HG02588 (cell line): ENCODE measurements around the gene MAGI2.
"Not testable (repeated sequence)": the region's sequence is repeated elsewhere in the genome, so short reads cannot be mapped to it uniquely, and the experiment has no call there.

Experiments
- ATAC-seq: cut with Tn5 transposase; IDR thresholded peaks from one replicate; pipeline ENCODE4 v1.9.1; 2021; ENCODE audit warnings: mild to moderate bottlenecking, moderate library complexity; ENCODE audit not compliant: unreplicated experiment

MAGI2 gene

DNA sequence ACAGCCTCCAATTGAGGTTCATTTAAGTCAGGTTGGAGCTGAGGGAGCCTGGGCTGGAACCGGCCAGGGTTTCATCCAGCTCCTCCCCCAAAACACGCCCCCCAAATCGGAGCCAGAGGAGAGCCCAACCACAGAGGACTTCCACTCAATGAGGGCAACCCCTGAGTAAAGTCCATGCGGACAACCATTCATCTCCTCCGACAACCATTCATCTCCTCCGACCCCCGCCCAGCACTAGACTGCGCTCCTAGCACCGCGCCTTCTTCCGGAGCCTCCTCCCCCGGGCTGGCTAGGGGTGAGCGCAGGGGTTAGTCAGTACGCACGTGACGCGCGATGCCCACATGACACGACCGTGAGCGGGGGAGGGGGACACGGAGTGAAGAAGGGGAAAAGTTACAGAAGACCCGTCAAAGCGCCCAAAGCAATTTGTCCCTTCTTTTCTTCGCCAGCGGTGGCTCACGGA is 1.4 kb downstream of the MAGI2 start:
- no peak for ATAC-seq

DNA sequence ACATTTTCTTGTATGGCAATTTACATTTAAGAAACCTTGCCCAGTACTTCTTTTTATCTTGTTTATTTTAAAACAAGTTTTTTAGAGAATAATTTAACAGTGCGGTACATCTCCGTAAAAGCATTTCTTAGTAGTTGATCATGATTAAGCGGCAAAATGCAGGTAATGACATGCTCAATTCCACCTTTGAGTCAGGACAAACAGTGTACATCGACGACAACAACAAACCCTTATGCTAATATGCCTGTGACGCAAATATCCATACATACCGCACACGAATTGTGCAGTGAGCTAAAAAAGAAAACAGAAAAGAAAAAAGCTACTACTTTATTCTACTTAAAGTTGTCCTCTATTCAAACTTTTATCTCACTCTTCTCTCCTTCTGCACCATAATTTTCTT is 1.9 kb downstream of the MAGI2 start:
- no peak for ATAC-seq

DNA sequence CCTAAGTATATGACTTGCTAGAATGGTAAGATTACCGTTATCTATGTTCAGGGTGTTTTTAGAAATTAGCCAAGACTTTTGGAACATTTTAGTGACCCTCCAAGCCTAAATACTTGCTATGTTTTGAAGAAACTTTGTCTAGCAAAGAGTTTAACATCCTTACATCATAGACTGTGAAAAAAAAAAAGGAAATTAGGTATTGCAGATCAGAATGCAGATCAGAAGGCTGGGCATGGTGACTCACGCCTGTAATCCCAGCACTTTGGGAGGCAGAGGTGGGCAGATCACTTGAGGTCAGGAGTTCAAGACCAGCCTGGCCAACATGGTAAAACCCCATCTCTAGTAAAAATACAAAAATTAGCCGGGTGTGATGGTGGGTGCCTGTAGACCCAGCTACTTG is 10.7 kb downstream of the MAGI2 start:
- ATAC-seq, result not testable (repeated sequence)

DNA sequence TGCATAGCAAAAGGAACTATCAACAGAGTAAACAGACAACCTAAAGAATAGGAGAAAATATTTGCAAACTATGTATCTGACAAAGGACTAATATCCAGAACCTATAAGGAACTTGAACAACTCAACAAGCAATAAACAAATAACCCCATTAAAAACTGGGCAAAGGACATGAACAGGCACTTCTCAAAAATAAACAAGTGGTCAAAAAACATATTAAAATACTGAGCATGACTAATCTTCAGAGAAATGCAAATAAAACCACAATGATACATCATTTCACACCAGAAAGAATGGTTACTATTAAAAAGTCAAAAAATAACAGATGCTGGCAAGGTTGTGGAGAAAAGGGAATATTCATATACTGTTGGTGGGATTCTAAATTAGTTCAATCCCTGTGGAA is 17.1 kb downstream of the MAGI2 start:
- no peak for ATAC-seq

DNA sequence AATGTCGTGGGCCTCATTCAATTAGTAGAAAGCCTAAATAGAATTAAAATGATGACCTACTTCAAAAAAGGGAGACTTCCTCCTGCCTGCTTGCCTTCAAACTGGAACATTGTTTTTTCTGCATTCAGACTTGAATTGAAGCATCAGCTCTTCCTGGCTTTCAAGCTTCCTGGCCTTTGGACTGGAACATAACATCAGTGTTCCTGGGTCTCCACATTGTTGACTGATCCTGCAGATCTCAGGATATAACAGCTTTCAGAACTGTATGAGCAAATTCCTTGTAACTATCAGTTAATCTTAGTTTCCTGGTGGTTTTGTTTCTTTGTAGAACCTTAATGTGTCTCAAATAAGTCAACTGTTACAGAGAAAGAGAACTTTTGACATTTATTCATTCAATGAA is 18.6 kb downstream of the MAGI2 start:
- ATAC-seq, result no peak

DNA sequence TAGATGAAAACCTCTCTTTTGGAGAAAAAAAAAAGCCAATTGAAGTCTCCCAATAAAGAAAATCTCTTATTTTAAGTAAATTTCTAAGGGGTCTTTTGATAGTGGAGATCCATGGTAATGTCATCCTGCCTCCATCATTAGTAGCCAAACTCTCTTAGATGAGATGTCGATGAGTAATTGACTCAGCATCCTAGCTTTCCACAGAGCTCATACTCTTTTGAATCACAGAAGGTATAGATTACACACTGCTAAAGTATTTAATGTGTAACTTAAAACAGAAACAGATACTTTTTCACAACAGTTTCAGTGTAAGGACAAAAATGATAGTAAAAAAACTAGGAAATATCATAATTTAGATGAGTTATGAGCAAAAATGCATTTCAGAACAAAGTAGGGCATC is 19.4 kb downstream of the MAGI2 start:
- ATAC-seq, result no peak

DNA sequence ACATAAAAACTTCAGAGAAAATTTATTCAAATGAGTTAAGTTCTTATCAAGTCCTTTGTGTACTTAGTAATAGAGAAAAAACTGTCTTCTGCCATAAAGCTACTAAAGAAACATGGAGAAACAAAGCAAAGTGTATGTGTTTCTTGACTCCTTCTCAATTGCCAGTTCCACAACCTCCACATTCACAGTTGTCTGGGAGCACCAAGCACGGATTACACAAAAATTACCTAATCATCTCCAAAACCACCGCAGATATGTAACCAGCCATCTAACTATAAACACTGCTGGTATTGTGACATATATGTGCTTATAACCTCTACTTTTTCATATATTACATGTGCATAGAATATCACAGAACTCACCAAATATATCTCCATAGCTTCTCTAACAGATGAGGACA is 23.1 kb downstream of the MAGI2 start:
- no peak for ATAC-seq

DNA sequence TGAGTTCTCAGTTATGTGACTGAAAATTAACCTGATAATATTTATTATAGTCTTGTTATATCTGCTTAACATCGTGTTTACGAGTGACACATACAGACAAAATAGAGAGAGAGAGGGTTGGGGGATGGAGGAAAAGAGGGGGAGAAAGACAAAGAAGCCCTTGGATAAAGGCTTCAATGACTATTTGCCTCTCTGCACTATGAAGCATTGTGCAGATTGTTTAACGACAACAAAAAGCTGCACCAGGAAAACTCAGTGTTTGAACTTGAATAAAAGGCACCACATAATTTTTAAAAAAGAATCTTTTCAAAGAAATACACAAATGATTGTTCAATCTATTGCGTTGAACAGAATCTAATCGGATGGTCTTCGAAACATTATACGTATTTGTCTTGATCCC is 27.8 kb downstream of the MAGI2 start:
- no peak for ATAC-seq

DNA sequence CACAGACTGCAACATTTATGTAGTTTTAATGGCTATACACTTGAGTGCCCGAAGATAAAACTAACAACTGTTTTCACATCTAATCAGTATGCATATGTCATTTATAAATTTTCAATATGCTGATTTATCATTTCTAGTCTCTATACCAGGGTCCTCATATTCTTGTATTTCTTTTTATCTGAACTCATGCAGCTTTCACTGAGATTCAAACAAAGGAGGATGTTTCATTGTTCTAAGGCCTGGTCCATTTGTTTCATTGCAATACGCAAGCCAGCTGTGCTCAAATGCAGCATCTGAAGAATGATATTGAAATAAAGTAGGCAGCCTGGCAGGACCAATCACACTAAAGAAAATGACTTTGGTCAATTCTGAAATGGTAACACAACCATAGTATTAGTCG is 31.7 kb downstream of the MAGI2 start:
- no peak for ATAC-seq

DNA sequence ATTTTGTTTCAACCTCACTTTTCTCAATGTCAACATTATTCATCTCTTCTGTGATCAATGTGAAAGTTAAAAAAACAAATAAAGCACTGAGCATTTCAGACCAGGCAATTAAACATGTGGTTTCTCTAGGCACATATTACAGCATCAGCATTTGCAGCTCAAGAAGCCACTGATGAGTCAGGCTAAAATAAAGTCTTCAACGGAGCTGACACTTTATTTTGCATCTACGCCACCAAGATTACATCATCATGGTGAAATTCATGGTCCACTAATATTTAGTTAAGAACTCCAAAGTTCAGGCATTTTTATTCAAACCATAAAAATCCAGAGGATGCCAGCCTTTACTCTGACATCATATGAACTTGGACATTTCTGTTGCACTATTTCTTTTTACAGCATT is 33.0 kb downstream of the MAGI2 start:
- ATAC-seq, result no peak

DNA sequence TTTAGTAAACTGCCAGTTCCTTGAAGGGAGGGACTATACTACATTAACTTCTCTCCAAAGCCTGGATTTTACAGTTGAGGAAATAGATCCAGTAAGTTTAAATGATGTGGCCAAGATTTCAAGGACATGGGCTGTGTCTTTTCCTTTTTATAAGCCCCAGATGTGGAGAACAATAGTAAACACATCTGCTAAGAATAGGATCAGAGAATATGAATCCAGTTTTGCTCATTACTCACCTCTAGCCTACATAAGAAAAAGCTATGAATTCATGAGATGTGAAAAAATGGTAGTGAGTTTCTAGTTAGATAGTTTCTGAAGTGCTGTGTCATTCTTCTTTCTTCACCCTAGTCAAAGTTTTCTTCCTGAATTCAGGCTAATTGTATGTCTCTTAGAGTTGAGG is 38.6 kb downstream of the MAGI2 start:
- ATAC-seq, result no peak

DNA sequence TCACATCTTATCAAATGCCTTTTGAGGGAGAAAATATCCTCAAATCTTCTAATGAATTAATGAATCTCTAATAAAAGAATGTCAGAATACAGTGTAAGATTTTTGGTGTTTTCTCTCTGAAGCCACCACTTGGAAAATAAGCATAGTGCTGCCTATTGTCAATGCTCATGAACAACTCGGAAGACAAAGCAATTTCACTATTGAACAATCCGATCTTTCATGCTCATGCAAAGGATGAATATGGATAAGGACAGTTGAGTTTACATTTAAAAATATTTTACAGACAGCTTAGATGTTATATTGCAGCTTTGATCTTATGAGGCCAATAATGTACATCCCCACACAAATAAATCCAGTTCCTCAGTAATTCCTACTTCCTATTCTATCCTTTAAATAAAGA is 40.6 kb downstream of the MAGI2 start:
- no peak for ATAC-seq

DNA sequence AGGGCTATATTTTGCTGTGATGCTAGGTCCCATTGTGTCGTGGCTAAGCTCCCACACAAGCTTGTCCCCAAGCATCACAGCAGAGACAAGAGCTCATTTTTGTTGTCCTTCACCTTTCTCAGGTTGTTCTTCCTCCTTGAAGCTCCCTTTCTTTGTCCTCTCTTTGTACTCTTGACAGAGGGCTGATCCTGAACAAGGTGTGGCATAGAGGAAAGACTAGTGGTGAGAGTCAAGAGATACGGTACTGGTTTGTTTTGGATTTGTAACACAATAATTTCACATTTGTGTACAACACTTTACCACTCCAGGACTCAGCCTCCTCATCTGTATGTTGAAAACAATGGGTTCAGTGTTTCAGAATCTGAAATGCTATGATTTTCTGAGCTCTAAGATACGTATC is 41.0 kb downstream of the MAGI2 start:
- no peak for ATAC-seq

DNA sequence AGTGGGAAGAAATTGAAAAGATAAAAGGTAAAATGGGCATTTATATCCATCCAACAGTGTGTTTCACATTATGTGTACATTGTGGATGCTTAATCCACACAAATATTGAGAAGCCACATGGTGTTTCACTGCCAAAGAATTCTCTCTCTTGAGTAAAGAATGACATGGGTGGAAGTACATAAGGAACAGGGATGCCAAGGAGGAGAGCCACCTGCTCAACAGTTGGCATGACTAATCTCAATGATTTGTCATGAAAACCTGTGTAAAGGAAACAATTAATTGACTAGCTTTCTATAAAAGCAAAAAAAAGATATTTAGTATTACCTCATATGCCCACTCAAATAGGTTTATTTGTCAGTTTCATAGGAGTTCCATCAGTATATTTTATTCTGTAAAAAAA is 43.1 kb downstream of the MAGI2 start:
- ATAC-seq, result no peak

DNA sequence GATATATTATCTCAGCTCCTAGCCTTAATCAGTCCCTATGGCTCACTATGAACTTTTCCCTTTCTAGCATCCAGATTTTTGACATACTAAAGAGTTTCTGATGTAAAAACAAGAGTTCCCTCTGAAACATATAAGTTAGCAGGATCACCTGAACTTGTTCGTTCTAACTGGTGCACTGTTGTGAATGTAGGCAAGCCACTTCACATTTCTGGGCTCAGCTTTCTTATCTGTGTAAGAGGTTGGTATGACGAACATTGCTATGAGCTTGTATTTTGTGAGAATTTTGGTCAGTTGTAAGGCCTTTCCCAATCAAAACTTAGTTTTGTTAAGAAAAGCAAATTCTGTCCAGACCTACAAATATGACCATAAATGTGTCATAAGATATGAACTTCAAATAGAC is 46.1 kb downstream of the MAGI2 start:
- no peak for ATAC-seq

DNA sequence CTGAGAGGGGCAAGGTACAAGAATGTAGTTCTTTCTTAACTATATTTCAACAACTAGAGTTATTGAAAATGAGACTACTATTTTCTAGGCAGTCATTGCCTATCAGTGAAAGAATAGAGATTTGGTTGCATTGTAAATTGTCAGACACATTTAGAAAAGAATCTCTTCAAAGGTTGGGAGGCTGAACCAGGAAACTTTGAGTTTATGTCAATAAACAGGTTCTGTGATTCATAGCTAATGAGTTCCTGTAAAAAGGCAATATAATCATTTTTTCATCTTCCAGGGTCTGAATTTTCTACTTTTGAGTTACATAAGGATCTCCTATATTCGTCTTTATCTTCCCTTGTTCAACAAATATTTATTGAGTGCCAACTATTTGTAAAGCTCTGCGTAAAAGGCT is 47.1 kb downstream of the MAGI2 start:
- no peak for ATAC-seq

DNA sequence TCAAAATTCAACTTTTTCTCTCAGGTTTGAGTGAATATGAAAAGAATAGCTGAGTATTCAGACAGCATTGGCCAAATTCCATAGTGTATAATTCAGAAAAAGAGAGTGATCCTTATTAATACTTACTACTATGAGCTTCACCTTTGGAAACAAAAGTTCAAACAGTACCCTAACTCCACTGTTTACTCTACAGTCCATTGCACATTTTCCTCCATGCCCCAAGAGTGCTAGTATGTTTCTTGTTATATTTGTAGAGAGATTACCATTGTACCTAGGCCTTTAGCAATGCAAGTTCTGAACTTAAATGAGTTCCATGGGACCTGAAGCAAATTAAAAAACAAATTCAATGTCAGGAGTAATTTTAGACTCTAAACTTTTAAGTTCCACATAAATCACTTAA is 48.1 kb downstream of the MAGI2 start:
- ATAC-seq, result no peak

DNA sequence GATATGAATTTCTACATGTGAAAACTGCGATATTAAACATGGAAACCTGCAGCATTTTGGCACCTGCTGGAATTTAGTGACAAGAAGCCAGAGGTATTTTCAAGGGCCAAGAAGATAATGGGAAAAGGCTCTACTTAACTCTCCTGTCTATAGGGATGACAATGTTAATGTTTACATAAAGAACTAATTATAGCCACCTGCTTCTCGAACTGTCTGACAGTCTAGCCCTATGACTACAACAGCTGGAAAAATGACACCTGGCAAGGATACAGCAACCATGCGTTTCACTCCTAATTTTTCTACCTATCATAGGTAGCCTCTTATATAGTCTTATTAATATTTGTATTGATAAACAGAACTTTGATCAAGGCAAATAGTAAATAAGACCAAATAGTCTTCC is 49.6 kb downstream of the MAGI2 start:
- ATAC-seq, result no peak

DNA sequence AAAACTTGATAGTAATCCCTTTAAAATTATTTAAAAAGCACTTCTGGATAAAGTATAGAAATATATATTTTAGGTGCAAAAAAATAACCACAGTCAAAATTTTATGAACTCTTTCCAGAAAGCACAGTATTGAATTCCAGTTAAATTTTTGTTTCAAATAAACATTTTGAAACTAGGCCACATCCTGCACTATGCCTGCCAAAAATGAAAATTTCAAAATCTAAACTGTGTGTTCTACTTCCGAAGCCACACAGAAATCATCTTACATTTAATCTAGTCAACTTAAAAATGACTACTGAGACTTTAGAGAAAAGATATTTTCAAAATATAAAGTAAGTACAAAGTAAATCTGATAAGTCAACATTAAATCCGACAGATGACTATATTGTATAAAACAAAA is 50.0 kb downstream of the MAGI2 start:
- no peak for ATAC-seq

DNA sequence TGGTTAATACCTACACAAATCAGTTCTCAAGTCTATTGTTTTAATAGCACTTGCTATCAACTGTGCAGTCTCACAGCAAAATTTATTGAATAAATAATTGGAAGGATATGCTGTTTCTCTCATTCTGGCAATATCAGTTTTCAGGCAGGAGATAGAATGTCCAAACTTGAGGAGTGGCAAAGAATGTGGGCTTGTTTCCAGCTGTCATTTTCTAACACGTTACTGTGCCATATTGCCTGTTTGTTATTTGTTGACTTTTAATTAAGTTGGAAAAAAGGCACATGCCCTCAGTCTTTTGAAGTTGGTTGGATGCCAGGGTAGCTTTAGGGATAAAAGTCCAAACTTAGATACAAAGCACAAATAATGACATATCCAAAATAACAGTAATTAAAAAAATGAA is 52.2 kb downstream of the MAGI2 start:
- no peak for ATAC-seq

DNA sequence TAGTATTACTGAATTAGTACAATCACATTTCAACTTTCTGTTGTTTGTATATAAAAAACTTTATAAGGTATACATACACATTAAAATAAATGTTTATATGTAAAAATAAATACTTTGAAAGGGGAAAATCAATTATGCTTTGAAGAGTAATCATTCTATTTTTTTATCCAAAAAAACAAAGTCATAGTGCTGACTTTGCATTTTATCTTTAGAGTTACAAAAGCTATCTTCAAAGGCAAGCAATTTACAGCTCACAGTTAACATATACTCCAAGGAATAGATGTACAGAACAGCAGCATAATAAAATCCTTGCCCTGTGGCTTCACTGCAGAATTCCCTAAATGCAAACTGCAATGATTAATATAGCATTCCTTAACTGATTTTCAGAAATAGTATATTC is 53.2 kb downstream of the MAGI2 start:
- no peak for ATAC-seq

DNA sequence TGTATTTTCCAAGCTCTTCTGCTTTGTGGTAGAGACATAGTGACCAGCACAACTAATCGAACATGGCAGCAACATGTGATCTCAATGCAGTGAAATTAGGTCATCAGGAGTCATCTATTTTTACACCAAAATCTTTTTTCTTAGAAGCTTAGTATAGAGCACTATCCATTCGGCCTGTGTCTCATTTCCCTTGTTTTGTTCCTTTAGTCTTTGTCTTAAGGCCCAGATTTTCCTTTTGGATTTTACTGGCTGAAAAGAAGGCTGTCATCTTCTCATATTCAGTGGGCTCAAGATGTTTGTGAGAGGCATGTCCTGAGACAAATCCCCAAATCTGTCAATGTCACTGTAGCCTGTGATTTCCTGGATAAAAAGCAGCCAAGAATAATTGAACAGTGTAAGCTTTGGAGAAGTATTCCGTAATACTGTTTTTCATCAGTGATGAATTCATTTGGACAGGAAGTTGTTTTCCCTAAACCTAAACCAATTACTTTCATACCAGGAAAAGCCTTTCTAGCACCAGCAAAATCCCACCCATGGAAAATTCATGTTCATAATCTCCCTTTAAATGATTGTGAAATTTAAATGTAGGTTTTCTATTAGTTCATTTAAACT is 55.2 kb downstream of the MAGI2 start:
- ATAC-seq, result no peak

DNA sequence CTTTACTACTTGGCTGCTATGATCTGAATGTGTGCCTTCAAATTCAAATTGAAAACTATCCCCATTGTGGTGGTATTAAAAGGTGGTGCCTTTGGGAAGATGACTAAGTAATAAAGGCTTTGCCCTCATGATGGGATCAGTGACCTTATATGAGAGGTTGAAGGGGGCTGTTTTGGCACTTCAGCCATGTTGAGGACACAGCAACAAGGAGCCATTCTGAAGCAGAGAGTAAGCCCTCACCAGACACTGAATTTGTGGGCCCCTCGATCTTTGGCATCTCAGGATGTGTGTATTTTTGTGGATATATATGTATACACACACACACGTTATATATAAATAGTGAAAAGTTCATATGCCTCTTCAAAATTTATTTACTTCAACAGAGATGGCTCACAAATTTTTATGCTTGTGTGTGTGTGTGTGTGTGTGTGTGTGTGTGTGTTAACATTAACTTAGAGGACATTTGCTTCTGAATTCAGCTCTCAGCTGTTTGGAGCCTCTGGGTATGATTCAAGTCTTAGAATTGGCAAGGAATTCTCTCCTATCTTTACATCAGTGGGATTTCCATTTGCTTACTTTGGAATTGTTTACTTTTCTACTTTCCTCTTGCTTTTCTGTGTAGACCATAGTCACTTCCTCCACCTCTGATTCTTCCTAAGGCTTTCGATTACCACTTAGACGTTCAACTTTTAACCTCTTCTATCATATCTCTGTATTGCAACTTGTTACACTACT is 66.6 kb downstream of the MAGI2 start:
- no peak for ATAC-seq
